Endothelial cell of umbilical vein (primary cell): Measurements from ENCODE around the gene VIM.

Experiments
- EZH2 ChIP-seq: IDR thresholded peaks from 2 replicates; pipeline ENCODE4 v1.6.1; 2012; ENCODE audit warnings: borderline replicate concordance, low read depth, mild to moderate bottlenecking, moderate library complexity, low read length, inconsistent platforms; ENCODE audit not compliant: severe bottlenecking
- FOS ChIP-seq: IDR thresholded peaks from 2 replicates; pipeline ENCODE4 v1.6.1; 2011; ENCODE audit warnings: mild to moderate bottlenecking, low read length, moderate library complexity, borderline replicate concordance; ENCODE audit not compliant: insufficient read depth
- GATA2 ChIP-seq: IDR thresholded peaks from 2 replicates; pipeline ENCODE4 v1.7.0; 2011; ENCODE audit warnings: low read depth, mild to moderate bottlenecking, moderate library complexity, mixed read lengths, low read length; ENCODE audit not compliant: insufficient read length, insufficient read depth
- POLR2A ChIP-seq: IDR thresholded peaks from 2 replicates; pipeline ENCODE4 v1.6.1; 2012; ENCODE audit warnings: low read depth, mild to moderate bottlenecking, control low read depth, low read length
- POLR2AphosphoS5 ChIP-seq: IDR thresholded peaks from 2 replicates; pipeline ENCODE4 v1.6.1; 2012; ENCODE audit warnings: low read depth, mild to moderate bottlenecking, control low read depth, low read length, moderate library complexity; ENCODE audit not compliant: insufficient read depth
- TF ChIP-seq, protein P1 (sequence below), 2 donors: IDR thresholded peaks; 1 replicate in 1 of 2; 2 replicates in 1 of 2; pipeline ENCODE4 v1.5.1; 2011; ENCODE audit warnings: low read length in 2 of 2, mild to moderate bottlenecking in 2 of 2, moderate library complexity in 2 of 2, control low read depth in 1 of 2, inconsistent platforms in 1 of 2, low read depth in 1 of 2; ENCODE audit not compliant: insufficient read depth in 1 of 2; ENCODE audit errors: extremely low read depth in 1 of 2
- TF ChIP-seq, protein P2 (sequence below): IDR thresholded peaks from 2 replicates; pipeline ENCODE4 v1.6.1; 2011; ENCODE audit not compliant: insufficient read depth, insufficient read length

DNA sequence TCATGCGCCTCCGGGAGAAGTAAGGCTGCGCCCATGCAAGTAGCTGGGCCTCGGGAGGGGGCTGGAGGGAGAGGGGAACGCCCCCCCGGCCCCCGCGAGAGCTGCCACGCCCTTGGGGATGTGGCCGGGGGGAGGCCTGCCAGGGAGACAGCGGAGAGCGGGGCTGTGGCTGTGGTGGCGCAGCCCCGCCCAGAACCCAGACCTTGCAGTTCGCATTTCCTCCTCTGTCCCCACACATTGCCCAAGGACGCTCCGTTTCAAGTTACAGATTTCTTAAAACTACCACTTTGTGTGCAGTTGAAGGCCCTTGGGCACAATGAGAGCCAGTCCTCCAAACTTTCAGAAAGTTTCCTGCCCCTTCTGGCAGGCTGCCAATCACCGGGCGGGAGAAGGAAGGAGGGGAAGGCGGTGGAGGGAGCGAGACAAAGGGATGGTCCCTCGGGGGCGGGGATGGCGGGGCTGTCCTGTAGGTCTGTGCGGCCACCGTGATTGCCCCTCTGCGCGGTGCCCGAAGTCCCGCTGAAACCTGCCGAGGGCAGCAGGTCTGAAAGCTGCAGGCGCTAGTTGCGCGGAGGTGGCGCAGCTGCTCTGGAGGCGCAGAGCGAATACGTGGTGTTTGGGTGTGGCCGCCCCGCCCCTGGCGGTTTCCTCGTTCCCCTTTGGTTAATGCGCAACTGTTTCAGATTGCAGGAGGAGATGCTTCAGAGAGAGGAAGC is 2.1 kb downstream of the VIM start:
- TF ChIP-seq EZH2 (no peak), POLR2A (peak; percentile 69), FOS (no peak), POLR2AphosphoS5 (peak; percentile 67), GATA2 (no peak)
- TF ChIP-seq, protein P1, sequence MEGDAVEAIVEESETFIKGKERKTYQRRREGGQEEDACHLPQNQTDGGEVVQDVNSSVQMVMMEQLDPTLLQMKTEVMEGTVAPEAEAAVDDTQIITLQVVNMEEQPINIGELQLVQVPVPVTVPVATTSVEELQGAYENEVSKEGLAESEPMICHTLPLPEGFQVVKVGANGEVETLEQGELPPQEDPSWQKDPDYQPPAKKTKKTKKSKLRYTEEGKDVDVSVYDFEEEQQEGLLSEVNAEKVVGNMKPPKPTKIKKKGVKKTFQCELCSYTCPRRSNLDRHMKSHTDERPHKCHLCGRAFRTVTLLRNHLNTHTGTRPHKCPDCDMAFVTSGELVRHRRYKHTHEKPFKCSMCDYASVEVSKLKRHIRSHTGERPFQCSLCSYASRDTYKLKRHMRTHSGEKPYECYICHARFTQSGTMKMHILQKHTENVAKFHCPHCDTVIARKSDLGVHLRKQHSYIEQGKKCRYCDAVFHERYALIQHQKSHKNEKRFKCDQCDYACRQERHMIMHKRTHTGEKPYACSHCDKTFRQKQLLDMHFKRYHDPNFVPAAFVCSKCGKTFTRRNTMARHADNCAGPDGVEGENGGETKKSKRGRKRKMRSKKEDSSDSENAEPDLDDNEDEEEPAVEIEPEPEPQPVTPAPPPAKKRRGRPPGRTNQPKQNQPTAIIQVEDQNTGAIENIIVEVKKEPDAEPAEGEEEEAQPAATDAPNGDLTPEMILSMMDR (IDR thresholded peaks at IDR 0.05; ENCODE audit: extremely low read depth in 1 of 2, insufficient read depth in 1 of 2, low read depth in 1 of 2, low read length in 2 of 2): no peak
- TF ChIP-seq, protein P2, sequence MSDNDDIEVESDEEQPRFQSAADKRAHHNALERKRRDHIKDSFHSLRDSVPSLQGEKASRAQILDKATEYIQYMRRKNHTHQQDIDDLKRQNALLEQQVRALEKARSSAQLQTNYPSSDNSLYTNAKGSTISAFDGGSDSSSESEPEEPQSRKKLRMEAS: no peak
